Tibial nerve (tissue), 4 donors: ENCODE measurements around the gene NEAT1.

Experiments
- EP300 ChIP-seq, 2 donors: sonication (generic); formaldehyde crosslinking; IDR thresholded peaks; one replicate each; pipeline ENCODE4 v1.6.1; 2017; ENCODE audit warnings: antibody characterized with exemption in 2 of 2, mild to moderate bottlenecking in 1 of 2
- POLR2A ChIP-seq, 2 donors: fragments of 450-650 bp; IDR thresholded peaks; one replicate each; pipeline ENCODE4 v1.6.1; 2017; ENCODE audit warnings: antibody characterized with exemption in 2 of 2, mild to moderate bottlenecking in 2 of 2, moderate library complexity in 2 of 2
- TF ChIP-seq, protein P1 (sequence below), 5 experiments: fragments of 200-600 bp in 3 of 5; fragments of 450-650 bp in 2 of 5; sonication (generic) in 3 of 5; IDR thresholded peaks; one replicate each; pipeline ENCODE4 v1.5.1; 2016 to 2019; ENCODE audit warnings: antibody characterized with exemption in 5 of 5, mild to moderate bottlenecking in 3 of 5, moderate library complexity in 2 of 5

DNA sequence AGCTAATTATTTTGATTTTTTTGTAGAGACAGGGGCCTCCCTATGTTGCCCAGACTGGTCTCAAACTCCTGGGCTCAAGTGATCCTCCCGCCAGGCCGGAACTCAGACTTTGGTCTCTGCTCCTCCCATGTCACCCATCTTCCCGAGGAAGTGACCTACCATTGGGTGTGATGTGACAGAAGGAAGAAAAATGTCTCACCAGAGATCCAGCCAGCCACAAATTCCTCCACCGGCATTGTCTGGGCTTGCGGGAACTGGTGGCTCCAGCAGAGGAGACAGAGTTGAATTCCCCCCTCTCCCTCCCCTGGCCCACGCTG lies 40.9 kb upstream of the NEAT1 start:
- TF ChIP-seq, protein P1, sequence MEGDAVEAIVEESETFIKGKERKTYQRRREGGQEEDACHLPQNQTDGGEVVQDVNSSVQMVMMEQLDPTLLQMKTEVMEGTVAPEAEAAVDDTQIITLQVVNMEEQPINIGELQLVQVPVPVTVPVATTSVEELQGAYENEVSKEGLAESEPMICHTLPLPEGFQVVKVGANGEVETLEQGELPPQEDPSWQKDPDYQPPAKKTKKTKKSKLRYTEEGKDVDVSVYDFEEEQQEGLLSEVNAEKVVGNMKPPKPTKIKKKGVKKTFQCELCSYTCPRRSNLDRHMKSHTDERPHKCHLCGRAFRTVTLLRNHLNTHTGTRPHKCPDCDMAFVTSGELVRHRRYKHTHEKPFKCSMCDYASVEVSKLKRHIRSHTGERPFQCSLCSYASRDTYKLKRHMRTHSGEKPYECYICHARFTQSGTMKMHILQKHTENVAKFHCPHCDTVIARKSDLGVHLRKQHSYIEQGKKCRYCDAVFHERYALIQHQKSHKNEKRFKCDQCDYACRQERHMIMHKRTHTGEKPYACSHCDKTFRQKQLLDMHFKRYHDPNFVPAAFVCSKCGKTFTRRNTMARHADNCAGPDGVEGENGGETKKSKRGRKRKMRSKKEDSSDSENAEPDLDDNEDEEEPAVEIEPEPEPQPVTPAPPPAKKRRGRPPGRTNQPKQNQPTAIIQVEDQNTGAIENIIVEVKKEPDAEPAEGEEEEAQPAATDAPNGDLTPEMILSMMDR (IDR thresholded peaks at IDR 0.05): no peak
- no peak for TF ChIP-seq POLR2A (IDR thresholded peaks at IDR 0.05)
- TF ChIP-seq EP300 (IDR thresholded peaks at IDR 0.05): no peak
